PC-9 (cell line): ENCODE data around the gene YWHAG.

Experiments used
- EZH2 ChIP-seq: fragments of 200-600 bp; sonication (generic); IDR thresholded peaks from 2 replicates; pipeline ENCODE4 v1.8.0; 2017; ENCODE audit warnings: antibody characterized with exemption, low read depth
- TF ChIP-seq, protein P1 (sequence below): fragments of 200-600 bp; sonication (generic); conservative IDR thresholded peaks from 2 replicates; pipeline ENCODE4 v1.6.1; 2017; ENCODE audit warnings: mixed run types, antibody characterized with exemption, mild to moderate bottlenecking, moderate library complexity

DNA sequence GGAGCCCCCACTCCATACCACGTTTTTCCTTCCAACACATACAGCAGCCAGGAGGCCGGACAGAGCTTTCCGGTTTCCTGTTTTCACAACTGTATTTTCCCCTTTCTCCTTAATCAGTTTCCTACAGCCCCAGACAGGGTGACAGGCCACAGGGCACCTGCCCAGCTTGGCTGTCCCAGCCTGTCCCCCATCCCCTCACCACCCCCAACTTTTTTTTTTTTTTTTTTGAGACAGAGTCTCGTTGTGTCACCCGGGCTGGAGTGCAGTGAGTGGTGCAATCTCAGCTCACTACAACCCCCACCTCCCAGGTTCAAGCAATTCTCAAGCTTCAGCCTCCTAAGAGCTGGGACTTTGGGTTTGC, 66.6 kb downstream of the YWHAG start:
- TF ChIP-seq EZH2: no peak
- TF ChIP-seq, protein P1, sequence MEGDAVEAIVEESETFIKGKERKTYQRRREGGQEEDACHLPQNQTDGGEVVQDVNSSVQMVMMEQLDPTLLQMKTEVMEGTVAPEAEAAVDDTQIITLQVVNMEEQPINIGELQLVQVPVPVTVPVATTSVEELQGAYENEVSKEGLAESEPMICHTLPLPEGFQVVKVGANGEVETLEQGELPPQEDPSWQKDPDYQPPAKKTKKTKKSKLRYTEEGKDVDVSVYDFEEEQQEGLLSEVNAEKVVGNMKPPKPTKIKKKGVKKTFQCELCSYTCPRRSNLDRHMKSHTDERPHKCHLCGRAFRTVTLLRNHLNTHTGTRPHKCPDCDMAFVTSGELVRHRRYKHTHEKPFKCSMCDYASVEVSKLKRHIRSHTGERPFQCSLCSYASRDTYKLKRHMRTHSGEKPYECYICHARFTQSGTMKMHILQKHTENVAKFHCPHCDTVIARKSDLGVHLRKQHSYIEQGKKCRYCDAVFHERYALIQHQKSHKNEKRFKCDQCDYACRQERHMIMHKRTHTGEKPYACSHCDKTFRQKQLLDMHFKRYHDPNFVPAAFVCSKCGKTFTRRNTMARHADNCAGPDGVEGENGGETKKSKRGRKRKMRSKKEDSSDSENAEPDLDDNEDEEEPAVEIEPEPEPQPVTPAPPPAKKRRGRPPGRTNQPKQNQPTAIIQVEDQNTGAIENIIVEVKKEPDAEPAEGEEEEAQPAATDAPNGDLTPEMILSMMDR: no peak
